G401 (cell line): ENCODE data around the gene CAPN3. TPM values are rescaled to one million over a fixed set of nuclear protein-coding genes. Genes with fewer than 3 reads are reported as not detected.

Source experiments
- DNase-seq: peaks from one replicate; pipeline ENCODE4 v3.0.0-alpha.2; 2015; ENCODE audit warnings: low spot score
- in situ Hi-C: cut with HindIII; loops from 2 replicates; pipeline ENCODE4 v1.10.0; 2016; ENCODE audit warnings: low sequenced_read_pairs, mixed read lengths
- total RNA-seq: library from RNA; depleted of rRNA; stranded (reverse); fragments of >200 nt; shearing (Covaris generic); gene quantifications from 2 replicates; pipeline ENCODE4 v1.2.3, GENCODE V29; 2014; rRNA removed

The CAPN3 gene
- total RNA-seq, 1 experiment from 2014 or later, result 0.27 TPM

- in situ Hi-C loops, result no loop called here
Observed at GRCh38 chr15:42427429-42428223, 68.3 kb downstream of the CAPN3 start.

GRCh38 chr15:42444415-42445063, 85.2 kb downstream of the CAPN3 start:
- no peak for DNase-seq
- in situ Hi-C loops, result no loop called here

More at GRCh38 chr15:42427429-42428223, 68.3 kb downstream of the CAPN3 start:
- no peak for DNase-seq

- DNase-seq, result no peak
- in situ Hi-C loops, result no loop called here
Observed at GRCh38 chr15:42445551-42445950, 86.2 kb downstream of the CAPN3 start.

- in situ Hi-C loops, result no loop called here
Observed at GRCh38 chr15:42447599-42447998, 88.3 kb downstream of the CAPN3 start.

GRCh38 chr15:42448281-42448680, 89.0 kb downstream of the CAPN3 start:
- in situ Hi-C loops, result no loop called here

More at GRCh38 chr15:42447599-42447998, 88.3 kb downstream of the CAPN3 start:
- DNase-seq, result no peak

GRCh38 chr15:42449770-42450424, 90.6 kb downstream of the CAPN3 start:
- DNase-seq, result no peak
- in situ Hi-C loops, result no loop called here

More at GRCh38 chr15:42448281-42448680, 89.0 kb downstream of the CAPN3 start:
- peak; percentile 78 for DNase-seq

- no peak for DNase-seq
- in situ Hi-C loops, result no loop called here
Observed at GRCh38 chr15:42450425-42450790, 91.1 kb downstream of the CAPN3 start.

- no peak for DNase-seq
- in situ Hi-C loops, result no loop called here
Observed at GRCh38 chr15:42453826-42454225, 94.5 kb downstream of the CAPN3 start.

GRCh38 chr15:42456531-42456930, 97.2 kb downstream of the CAPN3 start:
- in situ Hi-C loops, result no loop called here
- no peak for DNase-seq

- DNase-seq, result no peak
- in situ Hi-C loops, result no loop called here
Observed at GRCh38 chr15:42456971-42457370, 97.7 kb downstream of the CAPN3 start.

- in situ Hi-C loops, result no loop called here
- peak; percentile 72 for DNase-seq
Observed at GRCh38 chr15:42457445-42458442, 98.4 kb downstream of the CAPN3 start.

- in situ Hi-C loops, result no loop called here
- no peak for DNase-seq
Observed at GRCh38 chr15:42461261-42461660, 102.0 kb downstream of the CAPN3 start.

Other genes with a start within 250 kb of the CAPN3 start
- gene PLA2G4F, start 202.9 kb upstream of the CAPN3 start, total RNA-seq, result not detected in 2 replicates
- 13.6 and 17.7 TPM in 2 replicates for gene VPS39, start 151.2 kb upstream of the CAPN3 start, total RNA-seq
- 4.0 and 6.0 TPM in 2 replicates for gene GANC, start 86.3 kb upstream of the CAPN3 start, total RNA-seq
- 26.0 and 55.0 TPM in 2 replicates for gene TMEM87A, start 86.1 kb upstream of the CAPN3 start, total RNA-seq
- gene ZNF106, start 131.6 kb downstream of the CAPN3 start, total RNA-seq, result 100 and 134 TPM in 2 replicates
- gene SNAP23, start 136.1 kb downstream of the CAPN3 start, total RNA-seq, result 98.5 and 122 TPM in 2 replicates
- gene LRRC57, start 189.3 kb downstream of the CAPN3 start, total RNA-seq, result 17.2 and 26.2 TPM in 2 replicates
- 18.2 and 39.1 TPM in 2 replicates for gene HAUS2, start 189.3 kb downstream of the CAPN3 start, total RNA-seq
- gene STARD9, start 216.1 kb downstream of the CAPN3 start, total RNA-seq, result 2.5 and 4.0 TPM in 2 replicates